GM21737 (cell line): ENCODE data around the gene ZRANB2.

Experiments
- ATAC-seq: cut with Tn5 transposase; IDR thresholded peaks from one replicate; pipeline ENCODE4 v1.9.1; 2021; ENCODE audit warnings: mild to moderate bottlenecking, moderate library complexity; ENCODE audit not compliant: unreplicated experiment

The ZRANB2 gene

DNA sequence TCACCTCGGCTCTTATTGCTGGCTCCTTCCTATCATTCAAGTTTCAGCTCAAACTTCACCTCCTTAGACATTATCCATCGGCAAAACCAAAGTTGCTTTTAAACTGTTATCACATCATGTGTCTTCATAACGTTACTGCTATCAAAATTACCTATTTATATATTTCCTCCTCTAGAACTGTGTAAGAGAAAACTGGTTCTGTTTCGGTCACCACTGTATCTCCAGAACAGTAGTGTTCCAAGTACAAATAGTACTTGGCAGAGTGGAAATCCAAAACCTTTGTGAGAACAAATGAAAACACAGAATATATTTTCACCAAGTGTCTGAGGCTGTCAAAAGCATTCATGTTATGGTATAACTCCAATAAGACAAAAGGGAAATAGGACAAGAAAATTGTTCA lies 9.1 kb downstream of the ZRANB2 start:
- ATAC-seq: no peak

DNA sequence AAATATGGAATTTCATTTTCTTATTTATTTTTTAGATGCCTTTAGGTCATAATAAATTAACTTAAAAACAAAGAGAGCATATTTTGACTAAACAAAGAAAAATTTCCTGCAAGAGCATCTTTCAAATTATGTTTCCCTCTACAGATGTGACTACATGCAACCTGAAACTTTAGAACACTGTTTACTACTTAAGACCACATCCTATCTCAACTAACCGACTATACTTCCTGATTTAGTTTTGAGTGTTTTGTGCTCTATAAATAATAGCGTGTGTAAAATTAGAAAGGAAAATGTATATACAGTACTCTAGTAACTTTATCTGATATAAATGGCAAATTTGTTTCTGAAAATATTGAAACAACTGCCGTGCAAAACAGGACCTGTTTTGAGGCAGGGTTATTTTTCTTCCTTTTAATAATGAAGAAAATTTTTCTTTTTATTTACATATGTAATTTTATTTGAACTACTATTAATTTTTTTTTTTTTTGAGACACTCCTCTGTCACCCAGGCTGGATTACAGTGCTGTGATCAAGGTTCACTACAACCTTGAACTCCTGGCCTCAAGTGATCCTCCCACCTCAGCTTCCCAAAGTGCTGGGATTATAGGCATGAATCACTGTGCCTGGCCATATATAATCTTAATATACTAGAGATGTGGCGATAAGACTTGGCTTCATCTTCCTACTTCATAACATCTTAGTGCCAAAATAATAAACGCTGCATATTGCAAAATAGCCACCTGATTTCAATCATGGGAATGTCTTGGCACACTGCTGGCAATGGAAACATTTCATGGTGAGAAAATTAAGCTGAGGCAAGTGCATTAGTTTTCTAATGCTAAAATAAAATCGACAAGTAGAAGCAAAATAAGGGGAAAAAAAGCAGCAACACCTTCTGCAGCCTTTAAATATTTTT lies 12.3 kb downstream of the ZRANB2 start:
- peak; percentile 84 for ATAC-seq

DNA sequence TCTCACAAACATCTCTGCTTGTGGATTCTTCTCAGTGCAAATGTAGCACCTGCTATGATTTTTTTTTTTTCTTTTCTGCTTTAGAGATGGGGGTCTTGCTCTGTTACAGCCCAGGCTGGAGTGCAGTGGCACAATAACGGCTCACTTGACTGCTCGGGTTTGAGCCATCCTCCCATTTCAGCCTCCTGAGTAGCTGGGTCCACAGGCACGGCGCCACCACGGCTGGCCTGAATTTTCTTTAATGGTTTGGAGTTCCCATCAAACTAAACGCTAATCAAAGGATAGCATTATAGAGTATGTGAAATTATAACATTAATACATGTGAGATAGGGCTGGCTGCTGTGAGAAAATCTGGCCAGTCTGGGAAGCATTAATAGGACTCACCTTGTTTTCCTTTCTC lies 26.0 kb downstream of the ZRANB2 start:
- ATAC-seq: no peak

DNA sequence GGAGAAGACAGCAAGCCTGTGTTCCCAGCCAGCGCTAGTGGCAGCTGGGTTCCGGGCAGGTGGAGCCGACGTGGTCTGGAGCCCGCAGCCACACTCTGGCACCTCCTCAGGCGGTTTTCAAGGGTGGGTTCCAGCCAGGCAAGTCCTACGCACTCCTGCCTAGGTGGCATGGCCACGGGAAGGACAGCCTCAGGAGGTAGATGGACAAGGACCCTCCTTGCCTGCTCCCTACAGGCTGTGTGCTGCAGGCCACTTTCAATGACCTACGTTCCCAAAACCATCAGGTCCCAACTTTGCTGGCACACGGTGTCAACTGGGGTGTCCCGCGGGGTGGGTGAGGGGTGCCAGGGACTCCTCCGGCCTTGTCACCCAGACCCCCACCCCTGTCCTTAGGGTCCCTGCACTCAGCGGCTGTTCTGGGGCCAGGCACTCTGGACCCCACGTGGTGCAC lies 26.5 kb downstream of the ZRANB2 start:
- ATAC-seq: no peak

DNA sequence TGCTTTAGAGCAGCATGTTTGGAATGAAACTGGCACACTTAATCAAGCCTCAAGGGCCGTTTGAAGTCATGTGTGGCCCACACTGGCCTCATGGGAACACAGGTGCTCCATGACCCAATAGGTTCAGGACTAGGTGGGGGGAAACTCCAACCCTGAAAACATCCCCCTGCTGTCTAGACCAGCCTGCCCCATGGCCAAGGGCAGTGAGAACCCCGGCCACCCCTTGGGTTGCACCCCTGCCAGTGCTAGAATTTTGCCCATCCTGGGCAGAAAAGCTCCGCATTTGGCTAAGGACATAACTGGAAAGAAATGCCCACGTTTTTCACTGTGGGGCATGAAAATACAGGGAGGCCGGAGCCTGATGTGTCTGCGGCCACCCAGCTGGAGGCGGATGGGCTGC lies 27.1 kb downstream of the ZRANB2 start:
- no peak for ATAC-seq

DNA sequence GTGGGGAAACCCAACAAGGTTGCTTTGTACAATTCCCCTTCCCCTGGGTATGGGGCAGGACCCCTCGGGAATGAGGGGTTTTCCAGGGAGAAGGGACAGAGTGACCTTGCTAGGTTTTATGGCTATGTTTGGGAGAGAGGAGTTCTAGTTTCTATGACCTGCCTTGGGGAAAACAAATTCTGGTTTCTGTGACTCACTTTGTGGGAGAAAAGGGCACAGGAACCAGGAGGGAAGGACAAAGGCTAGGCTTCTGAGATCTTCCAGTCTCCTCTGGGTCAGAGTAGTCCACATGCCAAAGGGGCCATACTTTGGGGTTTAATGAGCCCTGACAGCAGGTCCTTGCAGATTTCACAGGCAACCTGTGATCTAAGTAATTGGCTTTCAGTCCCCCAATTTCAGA lies 27.7 kb downstream of the ZRANB2 start:
- no peak for ATAC-seq

DNA sequence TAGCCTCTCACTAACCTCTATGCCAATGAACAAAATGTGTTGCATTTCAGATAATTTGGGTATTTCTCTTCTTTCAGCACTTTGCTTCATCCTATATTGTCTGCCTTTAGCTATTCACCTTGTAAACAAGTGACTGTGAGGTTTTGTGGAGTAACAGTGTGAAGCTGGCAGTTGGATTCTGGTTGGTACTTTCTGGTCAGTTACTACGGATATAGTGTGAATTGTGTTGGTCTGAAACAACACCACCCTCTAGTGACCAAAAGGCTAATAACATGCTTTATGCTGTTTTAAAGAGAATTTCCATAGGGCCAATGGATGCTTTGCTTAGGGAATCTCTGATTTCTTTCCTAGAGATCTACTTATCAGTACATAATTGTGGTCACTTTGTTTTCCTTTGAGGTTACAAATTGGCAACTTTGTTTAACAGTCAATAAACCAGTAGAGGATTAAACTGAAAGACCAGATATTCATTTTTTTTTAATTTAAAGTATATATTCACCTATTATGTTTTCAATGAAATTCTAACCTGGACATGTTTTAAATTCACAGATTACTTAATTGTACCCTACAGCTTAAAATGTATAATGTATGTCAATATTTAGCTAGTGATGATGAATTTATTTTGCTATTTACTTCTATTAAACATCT lies 30.8 kb downstream of the ZRANB2 start:
- peak; percentile 61 for ATAC-seq

DNA sequence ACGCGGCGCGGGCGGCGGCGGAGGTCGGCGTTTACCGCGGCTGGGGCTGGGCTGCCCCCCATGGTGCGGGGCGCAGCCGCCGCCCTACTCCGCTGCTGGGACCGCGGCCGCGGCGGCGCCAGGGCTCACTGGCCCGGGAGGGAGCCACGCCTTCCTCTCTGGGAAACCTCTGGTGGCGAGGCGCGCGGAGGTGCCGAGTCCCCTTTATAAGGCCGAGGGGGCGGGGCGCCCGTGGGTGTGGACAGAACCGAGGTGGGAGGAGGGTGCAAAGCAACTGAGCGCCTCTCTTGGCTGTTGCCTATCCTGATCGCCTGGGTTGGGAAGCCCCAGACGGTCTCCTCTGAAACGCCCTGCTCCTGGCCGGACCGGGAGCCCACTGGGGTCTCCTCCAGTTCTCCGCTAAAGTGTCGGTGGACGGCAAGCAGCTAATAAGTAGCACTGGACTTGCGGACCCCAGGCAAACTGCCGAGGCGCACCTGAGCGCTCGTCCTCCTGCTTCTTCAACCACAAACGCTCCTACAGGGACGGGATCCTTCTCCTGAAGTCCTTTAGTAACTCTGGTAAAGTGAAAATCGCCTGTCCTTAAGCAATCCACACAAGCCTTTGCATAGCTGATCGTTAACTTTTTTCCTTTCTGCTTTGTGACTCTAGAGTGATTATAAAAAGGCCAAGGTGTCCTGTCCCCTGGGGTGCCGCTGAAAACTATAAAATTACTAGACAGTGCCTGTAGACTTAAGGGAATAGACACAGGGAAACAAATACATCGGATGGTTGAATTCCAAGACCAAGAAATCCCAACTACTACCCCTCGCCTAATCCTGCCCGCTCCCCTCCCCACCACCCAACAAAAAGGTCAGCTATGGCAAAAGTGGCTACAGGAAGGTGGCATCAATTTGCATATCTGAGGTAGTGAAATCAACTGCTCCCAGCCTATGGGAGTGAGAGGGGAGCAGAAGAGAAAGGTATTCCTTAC lies 32.9 kb downstream of the ZRANB2 start, which contains the start of gene PTGER3:
Gene PTGER3 (minus strand): TSS at position 182 of the 973 bp plus-strand sequence. CDS start 239 bp downstream, outside the sequence.
- ATAC-seq: no peak

DNA sequence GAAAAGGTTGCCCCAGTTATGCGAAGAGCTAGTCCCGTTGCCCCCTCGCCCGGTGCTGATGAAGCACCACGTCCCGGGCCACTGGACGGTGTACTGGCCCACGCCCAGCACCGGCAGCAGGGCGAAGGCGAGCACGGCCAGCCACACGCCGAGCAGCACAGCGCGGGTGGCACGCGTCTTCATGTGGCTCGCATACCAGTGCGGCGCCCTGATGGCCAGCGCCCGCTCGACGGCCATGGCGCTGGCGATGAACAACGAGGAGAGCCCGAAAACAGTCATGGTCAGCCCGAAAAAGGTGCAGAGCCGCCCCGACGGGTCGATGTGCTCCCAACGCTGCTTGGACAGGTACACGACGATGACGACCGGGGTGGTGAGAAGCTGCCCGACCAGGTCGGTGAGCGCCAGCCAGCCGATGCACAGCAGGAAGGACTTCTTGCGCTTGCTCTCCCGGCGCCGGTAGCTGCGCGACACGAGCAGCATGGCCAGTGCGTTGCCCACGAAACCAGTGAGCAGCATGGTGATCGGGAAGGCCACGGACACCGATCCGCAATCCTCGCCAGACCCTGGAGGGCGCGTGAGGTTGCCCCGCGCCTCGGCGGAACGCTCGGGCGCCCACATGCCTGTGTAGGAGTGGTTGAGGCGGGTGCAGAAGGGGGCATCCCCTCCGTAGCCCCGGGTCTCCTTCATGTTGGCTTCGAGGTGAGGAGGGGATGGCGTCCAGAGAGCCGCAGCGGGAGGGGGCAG lies 33.8 kb downstream of the ZRANB2 start:
- ATAC-seq: no peak

DNA sequence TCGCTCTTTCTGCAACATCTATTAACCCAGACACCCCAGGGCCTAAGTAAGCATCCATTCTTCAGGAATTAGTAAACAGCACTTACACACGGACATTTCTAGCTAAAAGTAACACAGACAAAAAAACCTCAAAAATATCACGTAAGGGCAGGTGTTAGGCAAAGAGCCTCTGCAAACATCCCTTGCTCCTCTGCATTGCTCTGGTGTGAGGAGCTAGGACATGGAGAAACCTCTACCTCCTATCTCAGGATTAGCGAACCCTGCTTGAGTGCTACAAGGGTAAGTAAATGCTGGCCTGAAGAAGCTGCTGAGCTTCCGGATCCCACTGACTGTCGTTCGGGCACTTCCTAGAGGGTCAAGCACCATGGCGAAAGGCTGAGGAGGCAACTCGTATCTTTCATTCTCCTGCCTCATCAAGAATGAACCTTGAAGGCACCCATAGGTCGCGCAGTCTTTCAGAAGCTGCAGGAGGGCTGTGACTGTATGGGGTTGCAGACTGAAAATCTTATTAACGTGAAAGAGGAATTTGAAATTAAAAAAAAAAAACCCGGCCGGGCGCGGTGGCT lies 35.3 kb downstream of the ZRANB2 start:
- ATAC-seq: no peak

DNA sequence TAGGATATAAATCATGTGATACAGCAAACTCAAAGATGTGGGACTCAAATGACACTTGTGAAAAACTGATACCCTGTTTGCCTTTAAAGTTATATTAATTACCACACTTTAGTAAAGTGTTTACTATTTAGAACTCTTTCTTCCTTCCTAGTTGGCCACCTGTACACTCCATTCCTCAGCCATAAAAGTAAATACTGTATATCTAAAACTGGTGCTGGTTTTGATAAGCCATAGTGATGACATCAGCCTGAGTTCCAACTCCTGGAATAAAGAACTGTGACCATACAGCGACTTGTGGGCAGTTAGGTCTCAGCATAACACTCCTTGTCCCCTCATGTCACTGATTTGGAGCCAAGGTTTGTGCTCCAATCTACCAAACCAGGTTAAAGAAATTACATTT lies 36.0 kb downstream of the ZRANB2 start:
- ATAC-seq: no peak

DNA sequence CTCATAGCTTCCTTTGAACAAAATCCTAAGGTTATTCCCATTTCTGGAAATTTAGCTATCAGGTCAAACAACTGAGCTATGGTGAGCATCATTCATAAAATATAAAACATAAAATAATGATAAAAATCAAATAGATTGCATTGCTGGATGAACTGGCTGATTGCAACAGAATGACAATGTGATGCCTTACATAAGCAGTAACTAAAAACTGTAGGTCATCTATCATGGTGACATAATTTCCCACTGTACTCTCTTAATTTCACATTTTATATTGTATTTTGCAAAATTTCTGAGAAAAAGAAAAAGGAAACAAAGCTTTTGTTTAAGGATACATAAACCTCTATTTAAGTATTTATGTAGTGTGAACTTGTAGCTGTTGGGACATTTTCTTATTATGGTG lies 37.8 kb downstream of the ZRANB2 start:
- no peak for ATAC-seq

DNA sequence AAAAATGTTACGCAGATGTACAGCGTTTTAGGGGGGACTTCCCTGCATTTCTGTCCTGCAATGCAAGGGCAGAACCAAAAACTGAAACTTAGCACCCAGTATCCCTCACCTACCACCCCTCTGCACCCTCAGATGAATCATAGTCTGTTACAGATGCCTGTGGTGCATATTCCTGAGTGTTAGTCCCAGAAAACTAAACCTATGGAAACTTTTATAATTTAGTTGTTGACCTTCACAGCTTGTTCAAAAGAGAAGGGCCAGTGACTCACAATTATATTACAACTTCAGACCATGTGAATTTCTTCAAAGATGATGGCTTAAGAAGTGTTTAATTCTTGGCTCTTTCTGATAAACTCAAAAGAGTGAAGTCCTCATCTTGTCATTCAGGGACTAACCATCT lies 39.0 kb downstream of the ZRANB2 start:
- no peak for ATAC-seq

DNA sequence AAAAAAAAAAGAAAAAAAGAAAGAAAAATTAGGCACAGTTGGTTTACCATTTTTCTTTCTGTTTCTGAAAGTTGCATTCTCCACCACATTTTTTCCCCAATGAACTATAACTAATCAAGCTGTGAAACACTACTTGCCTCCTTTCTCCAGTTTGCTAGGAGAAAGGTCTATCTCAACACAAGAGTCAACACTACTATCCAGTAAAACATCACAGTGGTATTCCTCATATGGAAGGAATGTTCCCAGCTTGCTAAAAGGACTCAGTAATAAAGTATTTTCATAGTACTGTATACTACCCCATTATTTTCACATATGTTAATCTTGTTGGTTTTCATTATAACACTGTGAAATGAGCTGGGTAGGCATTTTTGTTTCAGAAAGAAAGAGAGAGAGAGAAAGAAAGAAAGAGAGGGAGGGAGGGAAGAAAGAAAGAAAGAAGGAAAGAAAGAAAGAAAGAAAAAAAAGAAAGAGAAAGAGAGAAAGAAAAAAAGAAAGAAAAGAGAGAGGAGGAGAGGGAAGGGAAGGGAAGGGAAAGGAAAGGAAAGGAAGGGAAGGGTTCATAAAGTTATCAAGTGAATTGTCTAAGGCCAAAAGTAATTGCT lies 41.1 kb downstream of the ZRANB2 start:
- no peak for ATAC-seq

DNA sequence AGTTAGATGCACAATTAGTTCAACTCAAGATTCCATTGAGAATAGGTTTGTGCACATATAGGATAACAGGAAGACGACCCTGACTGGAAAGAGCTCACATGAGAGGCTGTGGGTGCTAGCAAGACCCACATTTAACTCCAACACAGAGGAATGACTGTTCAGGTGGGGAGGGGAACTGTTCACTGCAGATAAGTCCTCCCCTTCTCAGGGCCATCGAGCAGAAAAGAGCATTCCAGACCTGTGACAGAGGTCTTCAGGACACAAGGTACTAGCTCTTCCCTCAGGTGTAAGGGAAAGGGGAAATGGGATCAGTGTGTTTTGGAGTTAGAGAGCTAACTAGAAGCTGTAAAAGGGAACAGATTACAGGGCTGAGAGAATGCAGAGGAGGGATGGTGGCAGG lies 41.9 kb downstream of the ZRANB2 start:
- ATAC-seq: no peak

DNA sequence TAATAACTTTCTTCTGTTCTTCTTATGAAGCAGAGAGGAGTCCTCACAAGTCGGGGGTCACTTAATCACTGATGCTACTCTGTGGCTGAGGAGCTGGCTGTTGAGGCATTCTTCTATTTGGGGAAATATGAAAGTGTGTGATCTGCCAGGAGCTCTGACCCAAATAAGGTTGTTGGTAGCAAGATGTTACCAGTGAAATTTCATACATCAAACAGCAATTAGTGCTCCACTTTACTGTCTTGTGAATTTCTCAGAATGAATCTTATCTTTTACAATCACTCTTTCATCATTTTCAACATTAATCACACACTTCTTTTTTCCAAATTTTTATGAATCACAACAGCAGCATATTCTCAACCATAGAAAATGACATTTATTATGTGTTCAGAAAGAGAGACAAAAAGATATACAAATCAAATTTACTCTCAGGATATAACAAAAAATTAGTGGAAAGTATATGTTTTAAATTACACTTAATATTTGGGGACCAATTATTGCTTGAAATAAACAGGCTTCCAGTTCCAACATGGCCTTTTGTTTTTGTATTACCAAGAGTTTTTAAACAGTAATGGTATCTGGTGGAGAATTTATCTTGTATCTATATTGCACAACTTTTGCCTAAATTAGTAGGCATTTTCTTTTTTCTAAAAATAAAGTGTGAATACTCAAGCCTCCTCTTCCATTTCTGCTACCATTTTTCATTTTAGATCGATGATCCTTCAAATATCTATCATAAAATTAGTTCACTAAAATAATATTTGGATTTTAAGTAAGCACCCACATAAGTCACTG lies 42.8 kb downstream of the ZRANB2 start:
- no peak for ATAC-seq

DNA sequence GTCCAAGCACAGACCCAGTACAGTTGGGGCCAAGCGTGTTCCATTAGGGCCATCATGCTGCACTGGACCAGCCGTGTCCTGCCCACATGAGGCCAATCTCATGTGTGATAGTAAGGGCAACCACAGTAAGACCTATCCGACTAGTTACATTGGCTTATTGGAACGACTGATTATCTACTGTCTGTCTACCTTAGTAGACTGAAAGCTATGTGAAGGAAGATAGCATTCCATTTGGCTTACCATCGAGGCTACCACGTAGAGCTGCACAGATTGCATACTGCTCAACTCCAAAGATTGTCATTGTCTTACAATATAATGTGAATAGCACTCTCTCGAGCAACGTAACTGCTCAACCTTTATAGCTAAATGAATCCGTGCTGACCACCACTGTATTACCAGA lies 43.8 kb downstream of the ZRANB2 start:
- ATAC-seq: no peak

DNA sequence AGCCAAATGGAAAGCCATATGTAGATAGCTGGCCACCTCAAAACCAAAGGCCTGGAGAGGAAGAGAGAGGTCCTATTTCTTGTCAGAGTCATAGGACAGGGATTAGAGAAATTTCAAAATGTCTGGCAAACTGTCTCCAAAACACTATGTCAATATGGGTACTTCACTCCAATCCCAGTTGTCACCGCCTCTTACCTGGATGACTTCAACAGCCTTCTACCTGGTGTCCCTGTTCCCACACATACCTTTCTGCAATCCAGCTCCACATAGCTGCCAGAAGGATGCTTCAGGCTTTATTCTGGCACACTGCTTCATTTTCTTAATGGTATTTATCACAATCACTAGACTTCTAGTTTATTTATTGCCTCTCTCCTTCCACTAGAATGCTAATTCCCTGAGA lies 47.7 kb downstream of the ZRANB2 start:
- ATAC-seq: no peak

DNA sequence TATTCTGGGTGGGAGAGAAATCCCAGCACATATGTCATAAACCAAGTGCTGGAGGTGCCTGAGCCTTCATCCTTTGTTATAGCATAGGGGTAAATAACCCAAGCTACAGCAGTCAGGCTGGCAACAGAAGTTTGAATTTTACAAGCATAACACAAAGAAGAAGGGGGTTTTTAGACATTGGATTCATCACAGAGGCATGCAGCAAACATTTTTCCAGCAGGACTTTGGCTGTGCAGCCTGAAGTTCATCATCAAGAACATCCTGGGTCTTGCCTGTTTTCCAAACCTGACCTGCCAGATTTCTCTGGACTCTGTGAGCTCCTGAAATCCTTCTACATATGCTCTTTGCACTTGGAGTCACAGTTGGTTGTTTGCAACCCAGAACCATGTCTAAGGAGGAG lies 49.4 kb downstream of the ZRANB2 start:
- no peak for ATAC-seq
